Measurements from ENCODE around the gene SNTB2.

The SNTB2 gene

GRCh38 chr16:69267633-69268032 is 80.7 kb downstream of the SNTB2 start:
- TF ChIP-seq FOXM1 (IDR thresholded peaks at IDR 0.05; ENCODE audit: borderline replicate concordance, low read depth) = no peak
- no peak for TF ChIP-seq MAX (IDR thresholded peaks at IDR 0.05)
- no peak for TF ChIP-seq TCF12 (IDR thresholded peaks at IDR 0.05; ENCODE audit: low read depth)
- no peak for TF ChIP-seq ZBTB7A (IDR thresholded peaks at IDR 0.05; ENCODE audit: low read depth)
- TF ChIP-seq RAD21 (IDR thresholded peaks at IDR 0.05; ENCODE audit: low read depth) = no peak
- no peak for TF ChIP-seq EGR1 (IDR thresholded peaks at IDR 0.05)
- TF ChIP-seq YY1 (IDR thresholded peaks at IDR 0.05; ENCODE audit: low read depth) = no peak
- no peak for TF ChIP-seq REST (IDR thresholded peaks at IDR 0.05; ENCODE audit: low read depth)
- no peak for TF ChIP-seq CREB1 (IDR thresholded peaks at IDR 0.05; ENCODE audit: low read depth)
- no peak for TF ChIP-seq EP300 (IDR thresholded peaks at IDR 0.05; ENCODE audit: borderline replicate concordance)
- no peak for TF ChIP-seq CEBPB (IDR thresholded peaks at IDR 0.05)
- no peak for TF ChIP-seq TEAD4 (IDR thresholded peaks at IDR 0.05)

- TF ChIP-seq RAD21 (IDR thresholded peaks at IDR 0.05; ENCODE audit: low read depth) = no peak
- no peak for TF ChIP-seq REST (IDR thresholded peaks at IDR 0.05; ENCODE audit: low read depth)
- no peak for TF ChIP-seq EP300 (IDR thresholded peaks at IDR 0.05; ENCODE audit: borderline replicate concordance)
- TF ChIP-seq TCF12 (IDR thresholded peaks at IDR 0.05; ENCODE audit: low read depth) = no peak
- no peak for TF ChIP-seq NFIC (IDR thresholded peaks at IDR 0.05)
- TF ChIP-seq YY1 (IDR thresholded peaks at IDR 0.05; ENCODE audit: low read depth) = no peak
- TF ChIP-seq CEBPB (IDR thresholded peaks at IDR 0.05) = no peak
- TF ChIP-seq, protein P1, sequence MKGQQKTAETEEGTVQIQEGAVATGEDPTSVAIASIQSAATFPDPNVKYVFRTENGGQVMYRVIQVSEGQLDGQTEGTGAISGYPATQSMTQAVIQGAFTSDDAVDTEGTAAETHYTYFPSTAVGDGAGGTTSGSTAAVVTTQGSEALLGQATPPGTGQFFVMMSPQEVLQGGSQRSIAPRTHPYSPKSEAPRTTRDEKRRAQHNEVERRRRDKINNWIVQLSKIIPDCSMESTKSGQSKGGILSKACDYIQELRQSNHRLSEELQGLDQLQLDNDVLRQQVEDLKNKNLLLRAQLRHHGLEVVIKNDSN (IDR thresholded peaks at IDR 0.05) = no peak
- no peak for TF ChIP-seq TEAD4 (IDR thresholded peaks at IDR 0.05)
- TF ChIP-seq TAF1 (IDR thresholded peaks at IDR 0.05; ENCODE audit: low read depth) = no peak
- no peak for TF ChIP-seq CREB1 (IDR thresholded peaks at IDR 0.05; ENCODE audit: low read depth)
- TF ChIP-seq EGR1 (IDR thresholded peaks at IDR 0.05) = no peak
- TF ChIP-seq FOXM1 (IDR thresholded peaks at IDR 0.05; ENCODE audit: borderline replicate concordance, low read depth) = no peak
- TF ChIP-seq ZBTB7A (IDR thresholded peaks at IDR 0.05; ENCODE audit: low read depth) = no peak
Observed at GRCh38 chr16:69270395-69270794, 83.4 kb downstream of the SNTB2 start.

DNA sequence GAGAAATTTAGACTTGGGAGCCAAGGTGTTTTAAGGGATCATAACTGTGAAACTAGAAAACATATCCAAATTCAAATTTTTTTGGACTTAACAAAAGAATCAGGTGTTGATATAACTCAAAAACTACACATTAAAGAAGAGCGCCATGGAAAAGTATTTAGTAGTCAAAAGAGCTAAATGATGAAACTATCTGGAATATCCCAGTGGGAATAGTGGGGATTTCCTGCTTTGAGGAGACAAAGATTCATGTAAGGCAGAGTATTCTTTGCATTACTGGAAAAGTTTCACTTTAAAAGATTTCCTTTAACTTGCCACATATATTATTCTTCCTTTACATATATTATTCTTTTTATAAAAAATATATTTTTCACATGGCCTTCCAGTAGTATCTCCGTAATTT is 83.9 kb downstream of the SNTB2 start:
- TF ChIP-seq EGR1 (IDR thresholded peaks at IDR 0.05) (no peak), CREB1 (IDR thresholded peaks at IDR 0.05; ENCODE audit: low read depth) (no peak), NFIC (IDR thresholded peaks at IDR 0.05) (no peak), CEBPB (IDR thresholded peaks at IDR 0.05) (no peak), TEAD4 (IDR thresholded peaks at IDR 0.05) (no peak), EP300 (IDR thresholded peaks at IDR 0.05; ENCODE audit: borderline replicate concordance) (no peak), RAD21 (IDR thresholded peaks at IDR 0.05; ENCODE audit: low read depth) (no peak), REST (IDR thresholded peaks at IDR 0.05; ENCODE audit: low read depth) (no peak), ZBTB7A (IDR thresholded peaks at IDR 0.05; ENCODE audit: low read depth) (no peak), YY1 (IDR thresholded peaks at IDR 0.05; ENCODE audit: low read depth) (no peak), TCF12 (IDR thresholded peaks at IDR 0.05; ENCODE audit: low read depth) (no peak), MAX (IDR thresholded peaks at IDR 0.05) (no peak), FOXM1 (IDR thresholded peaks at IDR 0.05; ENCODE audit: borderline replicate concordance, low read depth) (no peak)
- TF ChIP-seq, protein P1 (IDR thresholded peaks at IDR 0.05) = no peak

DNA sequence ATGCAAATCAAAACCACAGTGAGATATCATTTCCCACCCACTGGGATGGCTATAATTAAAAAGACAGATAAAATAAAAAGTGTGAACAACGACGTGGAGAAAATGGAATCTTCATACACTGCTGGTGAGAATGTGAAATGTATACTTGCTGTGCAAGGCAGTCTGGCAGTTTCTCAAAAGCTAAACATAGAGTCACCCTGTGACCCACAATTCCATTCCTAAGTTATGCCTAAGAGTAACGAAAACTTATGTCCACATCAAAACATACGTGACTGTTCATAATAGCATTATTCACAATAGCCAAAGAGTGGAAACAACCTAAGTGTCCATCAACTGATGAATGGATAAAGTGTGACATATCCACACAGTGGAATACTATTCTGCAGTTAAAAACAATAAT is 86.0 kb downstream of the SNTB2 start:
- TF ChIP-seq CEBPB (IDR thresholded peaks at IDR 0.05) (no peak), CREB1 (IDR thresholded peaks at IDR 0.05; ENCODE audit: low read depth) (no peak), REST (IDR thresholded peaks at IDR 0.05; ENCODE audit: low read depth) (no peak), NFIC (IDR thresholded peaks at IDR 0.05) (no peak), TAF1 (IDR thresholded peaks at IDR 0.05; ENCODE audit: low read depth) (no peak), TEAD4 (IDR thresholded peaks at IDR 0.05) (no peak), ZBTB7A (IDR thresholded peaks at IDR 0.05; ENCODE audit: low read depth) (no peak), FOXM1 (IDR thresholded peaks at IDR 0.05; ENCODE audit: borderline replicate concordance, low read depth) (no peak), YY1 (IDR thresholded peaks at IDR 0.05; ENCODE audit: low read depth) (no peak), TCF12 (IDR thresholded peaks at IDR 0.05; ENCODE audit: low read depth) (no peak)
- TF ChIP-seq, protein P1 (IDR thresholded peaks at IDR 0.05) = no peak

All from Ishikawa (cell line).